Chondrocyte (in vitro differentiated cells): Measurements from ENCODE around the gene AMOTL2. TPM values are rescaled to one million over a fixed set of nuclear protein-coding genes. Genes with fewer than 3 reads are reported as not detected.

Experiments
- DNase-seq: peaks from one replicate; pipeline ENCODE4 v3.0.0; 2021; ENCODE audit warnings: mixed read lengths, low spot score
- H3K27ac Mint-ChIP-seq: one replicate; pipeline ENCODE4 v1.8.0; 2021; ENCODE audit warnings: mild to moderate bottlenecking, moderate library complexity, mixed read lengths; ENCODE audit not compliant: unreplicated experiment
- H3K27me3 Mint-ChIP-seq: 2 replicates; pipeline ENCODE4 v1.8.0; 2021; ENCODE audit warnings: low read depth, mixed read lengths
- H3K36me3 Mint-ChIP-seq: 2 replicates; pipeline ENCODE4 v1.8.0; 2021; ENCODE audit warnings: low read depth, mixed read lengths
- H3K4me1 Mint-ChIP-seq: 2 replicates; pipeline ENCODE4 v1.8.0; 2021; ENCODE audit warnings: low read depth, mild to moderate bottlenecking, mixed read lengths
- H3K4me3 Mint-ChIP-seq: one replicate; pipeline ENCODE4 v1.8.0; 2021; ENCODE audit warnings: mild to moderate bottlenecking, moderate library complexity, mixed read lengths; ENCODE audit not compliant: unreplicated experiment
- H3K9me3 Mint-ChIP-seq: 2 replicates; pipeline ENCODE4 v1.8.0; 2021; ENCODE audit warnings: low read depth, mixed read lengths
- CTCF ChIP-seq: fragments of 200-600 bp; sonication (generic); IDR thresholded peaks from 2 replicates; pipeline ENCODE4 v1.5.0; 2021; ENCODE audit warnings: antibody characterized with exemption, mild to moderate bottlenecking, moderate library complexity
- total RNA-seq: library from RNA; stranded (reverse); gene quantifications from 3 replicates; pipeline ENCODE4 v1.2.1, GENCODE V29; 2021

The AMOTL2 gene
- total RNA-seq, 1 donor from 2014 or later: 259 TPM

GRCh38 chr3:134366221-134366927 lies 7.9 kb downstream of the AMOTL2 start:
- no peak overlapping the region for H3K4me3 Mint-ChIP-seq
- H3K27me3 Mint-ChIP-seq: no peaks in the 10 kb centered on the region
- peak; percentile 61 for DNase-seq
- peak overlapping the region; percentile 78 for H3K27ac Mint-ChIP-seq
- peaks cover 96% of the 10 kb centered on the region for H3K4me1 Mint-ChIP-seq
- H3K9me3 Mint-ChIP-seq: no peaks in the 10 kb centered on the region
- peaks cover 54% of the 10 kb centered on the region for H3K36me3 Mint-ChIP-seq
- TF ChIP-seq CTCF: no peak

GRCh38 chr3:134365766-134366065 lies 8.5 kb downstream of the AMOTL2 start:
- Mint-ChIP-seq H3K4me3 (no peak overlapping the region), H3K4me1 (peaks cover 93% of the 10 kb centered on the region), H3K27ac (peak overlapping the region; percentile 91), H3K27me3 (no peaks in the 10 kb centered on the region), H3K36me3 (peaks cover 53% of the 10 kb centered on the region), H3K9me3 (no peaks in the 10 kb centered on the region)
- TF ChIP-seq CTCF: no peak
- DNase-seq: peak; percentile 65

- H3K27ac Mint-ChIP-seq: peak overlapping the region; percentile 91
- peak overlapping the region; percentile 40 for H3K4me3 Mint-ChIP-seq
- H3K4me1 Mint-ChIP-seq: peaks cover 94% of the 10 kb centered on the region
- no peaks in the 10 kb centered on the region for H3K27me3 Mint-ChIP-seq
- TF ChIP-seq CTCF: no peak
- no peaks in the 10 kb centered on the region for H3K9me3 Mint-ChIP-seq
- peak; percentile 54 for DNase-seq
- peaks cover 54% of the 10 kb centered on the region for H3K36me3 Mint-ChIP-seq
Measured at GRCh38 chr3:134364936-134365765, 9.1 kb downstream of the AMOTL2 start.

- H3K4me1 Mint-ChIP-seq: peaks cover 94% of the 10 kb centered on the region
- H3K27ac Mint-ChIP-seq: peak overlapping the region; percentile 91
- H3K27me3 Mint-ChIP-seq: no peaks in the 10 kb centered on the region
- TF ChIP-seq CTCF: no peak
- peak overlapping the region; percentile 49 for H3K4me3 Mint-ChIP-seq
- peak; percentile 97 for DNase-seq
- H3K9me3 Mint-ChIP-seq: no peaks in the 10 kb centered on the region
- peaks cover 50% of the 10 kb centered on the region for H3K36me3 Mint-ChIP-seq
Measured at GRCh38 chr3:134364061-134364935, 9.9 kb downstream of the AMOTL2 start.

GRCh38 chr3:134363381-134363755 lies 10.9 kb downstream of the AMOTL2 start:
- Mint-ChIP-seq H3K9me3 (no peaks in the 10 kb centered on the region), H3K27me3 (no peaks in the 10 kb centered on the region), H3K4me1 (peaks cover 94% of the 10 kb centered on the region), H3K36me3 (peaks cover 52% of the 10 kb centered on the region), H3K27ac (peak overlapping the region; percentile 91), H3K4me3 (peak overlapping the region; percentile 49)
- peak; percentile 53 for DNase-seq
- TF ChIP-seq CTCF: no peak
